Naive thymus-derived CD8-positive, alpha-beta T cell (primary cell): ENCODE results near the gene NUBPL. TPM values are rescaled to one million over a fixed set of nuclear protein-coding genes. Genes with fewer than 3 reads are reported as not detected.
"Not testable (repeated sequence)": the region's sequence is repeated elsewhere in the genome, so short reads cannot be mapped to it uniquely, and the experiment has no call there.

Experiments
- ATAC-seq, 2 donors: fragments of 150-1000 bp; cut with Tn5 transposase in 1 of 2; sonication (Bioruptor Pico), chemical (Tn5 transposase) in 1 of 2; 1 replicate in 1 of 2; 2 replicates in 1 of 2; pipeline ENCODE4 v1.10.0; 2021; ENCODE audit warnings: mild to moderate bottlenecking in 2 of 2, moderate library complexity in 2 of 2
- POLR2A ChIA-PET: fragments of 350-600 bp; sonication (Branson Sonifier 250); formaldehyde crosslinking; loops from one replicate; lab custom pipeline; 2021; ENCODE audit warnings: antibody characterized with exemption; lab: Charles Lee
- DNase-seq, 10 donors: peaks; one replicate each; pipeline versions ENCODE4 v3.0.0 to v3.0.0-alpha.2; 2020 to 2022
- H3K27ac Mint-ChIP-seq, 10 donors: one replicate each; pipeline ENCODE4 v1.8.0; 2020 to 2022; ENCODE audit warnings: mild to moderate bottlenecking in 10 of 10, mixed read lengths in 10 of 10, moderate library complexity in 4 of 10, inconsistent platforms in 1 of 10
- H3K27me3 Mint-ChIP-seq, 5 donors: one replicate each; pipeline ENCODE4 v1.8.0; 2021 to 2022; ENCODE audit warnings: mixed read lengths in 5 of 5
- H3K36me3 Mint-ChIP-seq, 3 donors: one replicate each; pipeline ENCODE4 v1.8.0; 2020 to 2022; ENCODE audit warnings: mixed read lengths in 3 of 3, mild to moderate bottlenecking in 2 of 3, inconsistent platforms in 1 of 3
- H3K4me1 Mint-ChIP-seq, 4 donors: one replicate each; pipeline ENCODE4 v1.8.0; 2021 to 2022; ENCODE audit warnings: mixed read lengths in 4 of 4
- H3K4me3 Mint-ChIP-seq, 10 donors: one replicate each; pipeline ENCODE4 v1.8.0; 2020 to 2022; ENCODE audit warnings: mild to moderate bottlenecking in 10 of 10, mixed read lengths in 10 of 10, moderate library complexity in 6 of 10, inconsistent platforms in 1 of 10
- H3K9me3 Mint-ChIP-seq, 9 donors: one replicate each; pipeline ENCODE4 v1.8.0; 2020 to 2022; ENCODE audit warnings: mixed read lengths in 9 of 9, mild to moderate bottlenecking in 3 of 9, inconsistent platforms in 1 of 9, moderate library complexity in 1 of 9
- polyA plus RNA-seq, 3 donors: library from polyadenylated mRNA; unstranded; fragments of 300-500 nt; fragmentation: Illumina TruSeq; gene quantifications; one replicate each; pipeline ENCODE4 v1.2.3, GENCODE V29; 2021
- total RNA-seq, 8 experiments: library from RNA in 2 of 8; stranded (reverse) in 2 of 8; gene quantifications; one replicate each; pipeline ENCODE4 v1.2.3 and lab custom pipeline; 2021 to 2026

Gene NUBPL
- total and polyA plus RNA-seq, 5 experiments from 2014 or later, result 6.7 to 11.3 (median 8.6) TPM

DNA sequence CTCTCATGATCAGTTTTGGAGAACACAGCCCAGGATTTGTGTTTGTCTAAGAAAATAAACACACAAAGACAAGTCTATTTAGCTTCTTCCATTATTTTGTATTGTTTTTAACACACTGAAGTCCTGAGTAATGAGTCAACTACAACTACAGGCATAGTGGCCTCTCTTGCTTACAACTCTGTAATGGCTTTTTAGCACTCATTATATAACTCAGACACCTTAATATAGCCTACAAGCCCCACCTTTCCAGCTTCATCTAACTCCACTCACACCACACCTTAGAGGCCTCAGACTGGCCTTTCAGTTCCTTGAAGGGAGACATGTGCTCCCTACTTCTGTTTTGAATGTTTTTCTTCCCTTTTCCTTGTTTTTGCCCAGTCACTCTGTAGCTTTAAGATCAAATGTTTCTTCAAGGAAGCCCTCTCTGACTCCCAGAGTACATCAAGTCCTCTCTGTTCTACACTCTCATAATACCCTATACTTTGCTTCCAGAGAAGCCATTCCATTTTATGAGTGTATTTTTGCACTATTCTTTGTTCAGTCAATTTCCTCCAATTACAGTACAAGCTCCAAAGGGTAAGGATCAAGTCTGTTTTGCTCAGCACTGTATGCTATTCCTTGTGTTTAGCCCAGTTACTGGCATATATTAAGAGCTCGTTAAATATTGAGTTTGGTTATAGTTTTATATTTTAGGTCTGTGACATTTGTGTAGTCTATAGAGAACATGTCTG lies 282.3 kb downstream of the NUBPL start:
- DNase-seq (no peak), ATAC-seq (no peak)
- Mint-ChIP-seq H3K27me3 (no peaks in the 10 kb centered on the region), H3K4me1 (peaks cover 0 to 5% (median 0%) of the 10 kb centered on the region in 4 donors), H3K9me3 (peaks cover 0 to 11% (median 2%) of the 10 kb centered on the region in 9 donors), H3K27ac (no peak overlapping the region), H3K36me3 (peaks cover 18 to 49% (median 36%) of the 10 kb centered on the region in 3 donors), H3K4me3 (no peak overlapping the region)
- POLR2A ChIA-PET, result no interaction called here

DNA sequence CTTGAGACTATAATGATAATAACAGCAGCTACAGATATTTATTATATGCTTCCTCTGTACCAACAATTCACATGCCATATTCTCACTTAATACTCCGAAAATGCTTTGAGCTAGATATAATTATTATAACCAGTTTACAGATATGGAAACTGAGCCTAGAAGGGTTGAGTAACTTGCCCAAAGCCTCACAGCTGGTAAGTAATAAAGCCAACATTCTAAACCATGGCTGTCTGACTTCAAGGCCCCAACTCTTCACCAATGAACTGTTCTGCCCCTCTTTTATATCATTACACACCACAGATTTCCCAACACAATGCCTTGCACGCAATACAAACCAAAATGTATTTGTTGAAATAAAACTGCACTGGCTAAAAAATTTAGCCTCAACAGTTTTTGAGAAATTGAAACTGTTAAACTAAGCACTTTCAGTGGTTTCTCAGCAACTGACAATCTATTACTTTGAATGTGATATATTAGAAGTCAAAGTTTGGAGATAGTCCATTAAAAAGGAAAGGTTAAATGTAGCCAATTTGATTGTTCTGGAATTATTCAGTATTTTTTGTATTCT lies 293.4 kb downstream of the NUBPL start:
- ATAC-seq (no peak), DNase-seq (no peak)
- H3K27ac Mint-ChIP-seq, result no peak overlapping the region
- H3K4me1 Mint-ChIP-seq, result no peaks in the 10 kb centered on the region
- peaks cover 0 to 44% (median 17%) of the 10 kb centered on the region in 9 donors for H3K9me3 Mint-ChIP-seq
- H3K4me3 Mint-ChIP-seq, result no peak overlapping the region
- peaks cover 70 to 98% (median 85%) of the 10 kb centered on the region in 3 donors for H3K36me3 Mint-ChIP-seq
- no peaks in the 10 kb centered on the region for H3K27me3 Mint-ChIP-seq
- POLR2A ChIA-PET, result no interaction called here

DNA sequence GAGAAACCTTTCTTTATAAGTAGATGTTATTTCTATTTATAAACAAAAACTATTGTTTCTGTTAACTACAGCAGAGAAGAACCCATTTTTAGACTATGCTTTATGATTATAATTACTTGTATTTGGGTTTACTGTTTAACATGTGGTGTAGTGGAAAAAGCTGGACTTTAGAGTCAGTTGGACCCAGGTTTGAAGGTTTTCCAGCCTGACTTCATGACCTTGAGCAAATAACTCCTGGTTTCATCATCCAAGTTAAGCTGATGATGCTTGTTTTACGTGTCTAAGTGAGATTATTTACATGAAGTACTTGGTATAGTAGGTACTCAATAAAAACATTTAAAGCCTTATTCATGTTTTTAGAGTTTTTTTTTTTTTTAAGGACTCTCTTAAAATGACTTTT lies 294.1 kb downstream of the NUBPL start:
- Mint-ChIP-seq H3K27ac (no peak overlapping the region), H3K36me3 (peaks cover 67 to 97% (median 83%) of the 10 kb centered on the region in 3 donors), H3K9me3 (peaks cover 0 to 47% (median 19%) of the 10 kb centered on the region in 9 donors), H3K4me1 (no peaks in the 10 kb centered on the region), H3K4me3 (no peak overlapping the region), H3K27me3 (no peaks in the 10 kb centered on the region)
- ATAC-seq (no peak), DNase-seq (no peak)
- POLR2A ChIA-PET, result no interaction called here

DNA sequence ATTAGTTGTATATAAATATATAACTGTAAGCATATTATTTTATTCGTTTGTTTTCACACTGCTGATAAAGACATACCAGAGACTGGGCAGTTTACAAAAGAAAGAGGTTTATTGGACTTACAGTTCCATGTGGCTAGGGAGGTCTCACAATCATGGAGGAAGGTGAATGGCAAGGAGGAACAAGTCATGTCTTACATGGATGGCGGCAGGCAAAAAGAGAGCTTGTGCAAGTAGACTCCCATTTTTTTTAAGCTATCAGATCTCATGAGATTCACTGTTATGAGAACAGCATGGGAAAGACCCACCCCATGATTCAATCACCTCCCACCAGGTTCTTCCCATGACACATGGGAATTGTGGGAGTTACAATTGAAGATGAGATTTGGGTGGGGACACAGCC lies 294.8 kb downstream of the NUBPL start:
- Mint-ChIP-seq H3K36me3 (peaks cover 70 to 98% (median 84%) of the 10 kb centered on the region in 3 donors), H3K9me3 (peaks cover 6 to 54% (median 24%) of the 10 kb centered on the region in 9 donors)
- DNase-seq, POLR2A ChIA-PET, H3K4me1 Mint-ChIP-seq, H3K27me3 Mint-ChIP-seq, H3K27ac Mint-ChIP-seq, ATAC-seq, H3K4me3 Mint-ChIP-seq: not testable (repeated sequence)

DNA sequence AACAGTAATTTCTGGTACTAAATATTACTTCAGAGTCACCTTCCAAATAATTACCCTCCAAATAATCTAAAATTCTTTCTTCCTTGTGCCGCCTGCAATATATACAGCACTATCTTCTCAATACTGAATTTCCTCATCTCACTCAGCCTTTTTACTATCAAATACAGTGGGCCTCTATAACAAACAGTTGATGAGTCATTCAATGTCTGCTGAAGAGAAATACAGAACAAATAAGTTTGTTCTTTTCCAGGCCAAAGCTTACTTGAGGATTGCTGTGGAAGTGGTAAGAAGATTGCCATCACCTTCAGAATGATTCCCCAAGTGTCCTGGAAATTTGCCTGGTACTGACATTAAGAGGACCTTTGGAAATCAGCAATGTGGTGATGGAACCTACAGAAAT lies 297.7 kb downstream of the NUBPL start:
- H3K27ac Mint-ChIP-seq, result no peak overlapping the region
- peaks cover 63 to 82% (median 71%) of the 10 kb centered on the region in 3 donors for H3K36me3 Mint-ChIP-seq
- H3K4me1 Mint-ChIP-seq, result no peaks in the 10 kb centered on the region
- POLR2A ChIA-PET, result no interaction called here
- H3K27me3 Mint-ChIP-seq, result no peaks in the 10 kb centered on the region
- no peak for DNase-seq
- no peak overlapping the region for H3K4me3 Mint-ChIP-seq
- peaks cover 11 to 81% (median 45%) of the 10 kb centered on the region in 9 donors for H3K9me3 Mint-ChIP-seq
- ATAC-seq, result no peak

DNA sequence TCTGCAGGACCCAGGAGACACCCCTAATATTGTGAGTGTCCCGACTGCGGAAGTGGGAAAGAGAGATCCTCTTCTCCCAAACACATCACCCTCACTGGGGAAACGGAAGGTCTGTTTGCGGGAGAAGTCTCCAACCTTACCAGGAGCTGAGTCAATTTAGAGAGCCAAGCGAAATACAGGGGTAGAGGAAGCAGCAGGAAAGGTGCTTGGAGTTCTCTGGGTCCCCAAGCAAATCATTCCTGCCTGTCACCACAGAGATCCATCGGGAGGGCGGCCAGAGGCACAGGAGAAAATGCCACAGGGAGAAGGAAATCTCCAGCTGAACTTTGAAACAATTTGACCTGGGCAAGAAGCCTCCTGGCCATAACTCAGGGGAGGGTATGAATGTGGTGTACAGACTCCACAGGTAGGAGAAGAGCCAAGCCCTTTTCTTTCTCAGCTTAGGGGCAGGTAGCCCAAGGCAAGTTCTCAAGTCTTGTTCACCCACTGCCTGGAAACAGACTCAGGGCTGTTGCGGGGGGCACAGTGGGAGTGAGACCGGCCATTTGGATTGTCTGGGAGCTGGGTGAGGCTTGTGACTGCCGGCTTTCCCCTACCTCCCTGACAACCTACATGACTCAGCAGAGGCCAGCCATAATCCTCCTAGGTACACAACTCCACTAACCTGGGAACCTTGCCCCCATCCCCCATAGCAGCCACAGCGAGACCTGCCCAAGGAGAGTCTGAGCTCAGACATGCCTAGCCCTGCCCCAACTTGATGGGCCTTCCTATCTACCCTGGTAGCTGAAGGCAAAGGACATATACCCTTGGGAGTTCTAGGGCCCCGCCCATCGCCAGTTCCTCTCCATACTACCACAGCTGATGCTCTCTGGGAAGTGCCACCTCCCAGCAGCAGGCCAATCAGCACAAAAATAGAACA lies 304.0 kb downstream of the NUBPL start:
- Mint-ChIP-seq H3K4me1 (peaks cover 0 to 3% (median 0%) of the 10 kb centered on the region in 4 donors), H3K27ac (no peak overlapping the region), H3K4me3 (peak overlapping the region in 1 of 10 donors; percentile 17), H3K27me3 (no peaks in the 10 kb centered on the region), H3K9me3 (peaks cover 26 to 96% (median 75%) of the 10 kb centered on the region in 9 donors), H3K36me3 (peaks cover 11 to 63% (median 28%) of the 10 kb centered on the region in 3 donors)
- POLR2A ChIA-PET, result no interaction called here
- DNase-seq (no peak), ATAC-seq (no peak)

DNA sequence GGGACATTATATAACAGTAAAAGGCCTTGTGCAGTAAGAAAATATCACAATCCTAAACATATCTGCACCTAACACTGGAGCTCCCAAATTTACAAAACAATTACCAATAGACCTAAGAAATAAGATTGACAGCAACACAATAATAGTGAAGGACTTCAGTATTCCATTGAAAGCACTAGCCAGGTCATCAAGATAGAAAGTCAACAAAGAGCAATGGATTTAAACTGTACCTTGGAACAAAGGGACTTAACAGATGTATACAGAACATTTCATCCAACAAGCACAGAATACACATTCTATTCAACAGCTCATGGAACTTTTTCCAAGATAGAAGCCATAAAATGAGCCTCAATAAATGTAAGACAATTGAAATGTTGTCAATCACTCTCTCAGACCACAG lies 306.4 kb downstream of the NUBPL start:
- Mint-ChIP-seq H3K36me3 (peaks cover 0 to 60% (median 9%) of the 10 kb centered on the region in 3 donors), H3K4me3 (no peak overlapping the region), H3K9me3 (peaks cover 33 to 91% (median 73%) of the 10 kb centered on the region in 9 donors), H3K27ac (no peak overlapping the region), H3K4me1 (peaks cover 0 to 3% (median 0%) of the 10 kb centered on the region in 4 donors), H3K27me3 (no peaks in the 10 kb centered on the region)
- no peak for DNase-seq
- ATAC-seq, result no peak
- POLR2A ChIA-PET, result no interaction called here

DNA sequence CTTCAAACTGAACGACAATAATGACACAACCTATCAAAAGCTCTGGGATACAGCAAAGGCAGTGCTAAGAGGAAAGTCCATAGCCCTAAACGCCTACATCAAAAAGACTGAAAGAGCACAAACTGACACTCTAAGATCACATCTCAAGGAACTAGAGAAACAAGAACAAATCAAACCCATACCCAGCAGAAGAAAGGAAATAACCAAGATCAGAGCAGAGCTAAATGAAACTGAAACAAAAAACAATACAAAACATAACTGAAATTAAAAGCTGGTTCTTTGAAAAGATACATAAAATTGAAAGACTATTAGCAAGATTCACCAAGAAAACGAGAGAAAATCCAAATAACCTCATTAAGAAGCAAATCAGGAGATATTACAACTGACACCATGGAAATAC lies 306.9 kb downstream of the NUBPL start:
- H3K4me1 Mint-ChIP-seq, POLR2A ChIA-PET, DNase-seq, ATAC-seq, H3K27me3 Mint-ChIP-seq, H3K27ac Mint-ChIP-seq: not testable (repeated sequence)
- Mint-ChIP-seq H3K36me3 (peaks cover 0 to 60% (median 8%) of the 10 kb centered on the region in 3 donors), H3K9me3 (peaks cover 31 to 91% (median 69%) of the 10 kb centered on the region in 9 donors), H3K4me3 (peak overlapping the region in 1 of 10 donors; percentile 43)

DNA sequence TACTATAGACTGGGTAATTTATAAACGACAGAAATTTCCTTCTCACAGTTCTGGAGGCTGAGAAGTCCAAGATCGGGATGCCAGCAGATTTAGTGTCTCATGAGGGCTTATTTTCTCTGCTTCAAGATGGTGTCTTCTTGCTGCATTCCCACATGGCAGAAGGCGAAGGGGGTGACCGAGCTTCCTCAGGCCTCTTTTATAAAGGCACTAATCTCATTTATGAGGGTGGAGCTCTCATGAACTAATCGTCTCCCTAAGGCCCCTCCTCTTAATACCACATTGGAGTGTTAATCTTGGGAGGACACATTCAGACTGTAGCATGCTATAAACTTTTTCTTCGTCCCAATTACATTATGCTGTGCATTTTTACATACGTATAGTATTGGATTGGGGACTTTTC lies 315.5 kb downstream of the NUBPL start:
- ATAC-seq (no peak), DNase-seq (no peak)
- Mint-ChIP-seq H3K27me3 (peaks cover 0 to 6% (median 3%) of the 10 kb centered on the region in 5 donors), H3K36me3 (peaks cover 0 to 16% (median 0%) of the 10 kb centered on the region in 3 donors), H3K27ac (no peak overlapping the region), H3K9me3 (peaks cover 0 to 36% (median 7%) of the 10 kb centered on the region in 9 donors), H3K4me1 (no peaks in the 10 kb centered on the region), H3K4me3 (no peak overlapping the region)
- POLR2A ChIA-PET, result no interaction called here

DNA sequence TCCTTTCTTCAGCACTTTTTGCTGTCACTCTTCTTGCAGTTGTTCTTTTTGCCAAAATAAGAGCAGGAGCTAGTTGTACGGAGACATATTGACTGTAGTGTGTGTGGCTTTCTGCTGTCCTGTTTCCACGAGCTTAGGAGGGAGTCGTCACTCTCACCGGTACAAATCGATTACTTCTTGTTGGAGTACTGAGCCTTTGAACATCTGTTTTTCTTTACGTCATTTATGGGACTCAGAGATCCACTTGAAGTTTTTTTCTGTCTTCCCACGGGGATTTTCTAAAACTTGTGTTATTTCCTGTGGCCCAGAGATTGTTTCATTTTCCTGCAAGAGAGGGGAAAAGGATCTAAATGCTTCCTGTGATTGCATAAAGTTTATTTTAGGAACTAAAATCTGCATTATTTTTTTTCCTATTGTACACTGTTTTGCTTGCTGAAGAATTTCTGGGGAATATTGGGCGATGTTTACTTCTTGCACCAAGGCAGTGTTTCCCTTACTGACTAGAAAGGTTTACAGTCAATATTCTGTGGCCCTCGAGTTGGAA lies 316.1 kb downstream of the NUBPL start:
- Mint-ChIP-seq H3K9me3 (peaks cover 0 to 32% (median 4%) of the 10 kb centered on the region in 9 donors), H3K36me3 (peaks cover 0 to 13% (median 0%) of the 10 kb centered on the region in 3 donors), H3K4me3 (no peak overlapping the region), H3K27ac (no peak overlapping the region), H3K27me3 (peaks cover 0 to 8% (median 4%) of the 10 kb centered on the region in 5 donors), H3K4me1 (no peaks in the 10 kb centered on the region)
- no peak for DNase-seq
- POLR2A ChIA-PET, result interaction anchor here (0.7 kb wide), 1 partner anchor 283 kb away, joined by 4 read pairs; no protein-coding TSS in a partner anchor
- no peak for ATAC-seq

DNA sequence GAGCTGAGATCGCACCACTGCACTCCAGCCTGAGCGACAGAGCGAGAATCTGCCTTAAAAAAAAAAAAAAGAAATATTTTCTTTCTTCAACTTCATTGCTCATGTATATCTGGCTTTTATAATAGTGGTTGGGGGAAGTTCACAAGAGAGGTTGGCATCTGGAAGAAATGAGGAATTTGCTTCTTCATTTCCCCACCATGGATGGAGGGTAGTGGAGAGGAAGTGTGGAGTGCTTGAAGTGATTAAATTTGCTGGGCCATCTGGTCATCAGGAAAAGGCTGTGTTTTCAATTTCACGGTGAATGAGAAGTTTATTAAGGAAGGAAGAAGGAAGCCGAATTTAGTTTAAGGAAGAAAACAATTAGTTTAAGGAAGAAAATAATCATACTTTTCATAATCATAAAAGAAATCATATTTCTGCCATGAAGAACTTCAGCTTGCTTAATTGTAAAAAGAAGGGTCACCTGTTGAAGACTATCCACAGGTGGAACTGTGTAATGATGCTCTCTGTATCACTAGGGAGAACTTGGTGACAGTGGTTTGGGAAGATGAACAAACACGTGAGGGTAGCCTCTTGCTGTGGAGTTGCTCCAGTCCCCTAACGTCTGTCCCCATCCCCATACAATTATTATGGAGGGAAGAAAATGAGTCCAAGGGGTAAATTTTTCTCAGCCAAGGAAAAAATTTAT lies 318.6 kb downstream of the NUBPL start:
- Mint-ChIP-seq H3K27me3 (peaks cover 0 to 10% (median 5%) of the 10 kb centered on the region in 5 donors), H3K36me3 (peaks cover 0 to 12% (median 0%) of the 10 kb centered on the region in 3 donors), H3K9me3 (peaks cover 0 to 16% (median 0%) of the 10 kb centered on the region in 9 donors), H3K4me3 (no peak overlapping the region), H3K4me1 (no peaks in the 10 kb centered on the region), H3K27ac (no peak overlapping the region)
- DNase-seq (no peak), ATAC-seq (no peak)
- POLR2A ChIA-PET, result no interaction called here

DNA sequence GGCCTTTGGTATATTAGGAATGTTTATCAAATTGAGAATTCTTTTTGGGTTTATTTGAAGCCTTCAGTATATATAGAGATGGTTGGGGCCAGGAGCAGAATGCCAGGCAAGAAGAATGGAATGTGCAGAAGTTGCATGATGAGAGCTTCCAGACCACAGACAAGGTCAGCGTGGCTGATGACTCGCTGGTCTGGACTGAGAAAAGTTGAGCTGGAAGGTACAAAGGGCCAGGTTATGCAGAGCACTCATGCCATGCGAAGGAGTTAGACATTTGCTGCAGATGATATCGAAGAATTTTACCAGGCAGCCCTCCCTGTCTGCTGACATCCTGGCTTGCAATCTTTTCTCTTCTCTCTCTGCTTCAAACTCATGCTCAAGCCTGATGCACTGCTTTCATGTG lies 319.7 kb downstream of the NUBPL start:
- no peak for ATAC-seq
- POLR2A ChIA-PET, result no interaction called here
- H3K9me3 Mint-ChIP-seq, result peaks cover 0 to 12% (median 0%) of the 10 kb centered on the region in 9 donors
- H3K4me3 Mint-ChIP-seq, result no peak overlapping the region
- no peaks in the 10 kb centered on the region for H3K4me1 Mint-ChIP-seq
- peaks cover 0 to under 1% (median 0%) of the 10 kb centered on the region in 3 donors for H3K36me3 Mint-ChIP-seq
- no peak overlapping the region for H3K27ac Mint-ChIP-seq
- DNase-seq, result no peak
- H3K27me3 Mint-ChIP-seq, result peaks cover 0 to 10% (median 5%) of the 10 kb centered on the region in 5 donors
